OCI-LY1 (cell line): ENCODE data around the gene WFDC1.

Experiments used
- H2AFZ ChIP-seq: fragments of 200-600 bp; sonication (generic), shearing (Covaris generic); 2 replicates; pipeline ENCODE4 v1.6.0; 2014; ENCODE audit warnings: antibody characterized with exemption, mild to moderate bottlenecking, low read length
- H3F3A ChIP-seq: fragments of 200-600 bp; sonication (generic), shearing (Covaris generic); 2 replicates; pipeline ENCODE4 v1.6.0; 2014; ENCODE audit warnings: mild to moderate bottlenecking, antibody characterized with exemption, low read length, moderate library complexity; ENCODE audit not compliant: insufficient read depth
- H3K27ac ChIP-seq: fragments of 200-600 bp; sonication (generic); 2 replicates; pipeline ENCODE4 v1.5.1; 2014; ENCODE audit warnings: low read length, mixed run types, mild to moderate bottlenecking, low read depth; ENCODE audit not compliant: poor library complexity, severe bottlenecking
- H3K27me3 ChIP-seq: fragments of 200-600 bp; sonication (generic); 2 replicates; pipeline ENCODE4 v1.6.0; 2014; ENCODE audit warnings: antibody characterized with exemption, mild to moderate bottlenecking, low read length, moderate library complexity; ENCODE audit not compliant: insufficient read depth
- H3K36me3 ChIP-seq: fragments of 200-600 bp; sonication (generic); 2 replicates; pipeline ENCODE4 v1.6.1; 2014; ENCODE audit warnings: mild to moderate bottlenecking, antibody characterized with exemption, low read length, moderate library complexity, mixed read lengths; ENCODE audit not compliant: insufficient read depth
- H3K4me1 ChIP-seq: fragments of 200-600 bp; sonication (generic); 2 replicates; pipeline ENCODE4 v1.5.1; 2014; ENCODE audit warnings: mild to moderate bottlenecking, low read length, moderate library complexity; ENCODE audit not compliant: insufficient read depth, severe bottlenecking
- H3K4me2 ChIP-seq: fragments of 200-600 bp; sonication (generic), shearing (Covaris generic); 2 replicates; pipeline ENCODE4 v1.6.1; 2014; ENCODE audit warnings: low read length
- H3K4me3 ChIP-seq: fragments of 200-600 bp; sonication (generic); 2 replicates; pipeline ENCODE4 v1.5.1; 2014; ENCODE audit warnings: low read length, low read depth, mild to moderate bottlenecking, mixed read lengths; ENCODE audit not compliant: poor library complexity, severe bottlenecking
- H3K79me2 ChIP-seq: fragments of 200-600 bp; shearing (Covaris generic); 2 replicates; pipeline ENCODE4 v1.6.1; 2016; ENCODE audit warnings: mixed run types, low read length, mixed read lengths; ENCODE audit not compliant: insufficient read depth
- H3K9ac ChIP-seq: fragments of 200-600 bp; sonication (generic), shearing (Covaris generic); 2 replicates; pipeline ENCODE4 v1.6.1; 2014; ENCODE audit warnings: mild to moderate bottlenecking, low read length, mixed read lengths
- H3K9me2 ChIP-seq: fragments of 200-600 bp; sonication (generic), shearing (Covaris generic); 2 replicates; pipeline ENCODE4 v1.6.1; 2014; ENCODE audit warnings: low read depth, mild to moderate bottlenecking, low read length, mixed read lengths
- H3K9me3 ChIP-seq: fragments of 200-600 bp; shearing (Covaris generic); 2 replicates; pipeline ENCODE4 v1.6.1; 2014; ENCODE audit warnings: low read length, mixed read lengths
- H4K20me1 ChIP-seq: fragments of 200-600 bp; sonication (generic), shearing (Covaris generic); 2 replicates; pipeline ENCODE4 v1.6.0; 2016; ENCODE audit warnings: mild to moderate bottlenecking, low read length; ENCODE audit not compliant: insufficient read depth
- EZH2 ChIP-seq: fragments of 200-600 bp; sonication (generic), shearing (Covaris generic); IDR thresholded peaks from 2 replicates; pipeline ENCODE4 v1.8.0; 2017; ENCODE audit warnings: borderline replicate concordance, mixed run types, mild to moderate bottlenecking, antibody characterized with exemption, low read length, moderate library complexity, mixed read lengths
- TF ChIP-seq, protein P1 (sequence below): fragments of 200-600 bp; sonication (generic), shearing (Covaris generic); IDR thresholded peaks from 2 replicates; pipeline ENCODE4 v1.5.1; 2017; ENCODE audit warnings: mild to moderate bottlenecking, antibody characterized with exemption, low read length, moderate library complexity, mixed read lengths

WFDC1 gene

DNA sequence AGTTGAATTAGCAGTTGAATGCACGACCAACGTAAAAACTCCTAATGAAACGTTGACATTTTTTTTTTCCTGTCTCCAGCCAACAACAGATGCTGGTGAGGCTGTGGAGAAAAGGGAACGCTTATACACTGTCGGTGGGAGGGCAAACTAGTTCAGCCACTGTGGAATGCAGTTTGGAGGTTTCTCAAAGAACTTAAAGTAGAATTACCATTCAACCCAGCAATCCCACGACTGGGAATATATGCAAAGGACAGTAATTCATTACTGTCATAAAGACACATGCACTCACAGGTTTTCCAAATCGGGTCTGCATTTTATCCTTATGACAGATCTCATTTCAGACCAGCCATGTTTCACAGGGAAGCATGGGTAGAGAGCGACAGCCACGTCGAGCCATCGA, 3.5 kb upstream of the WFDC1 start:
- Histone ChIP-seq H3K4me1 (no peaks in the 10 kb centered on the region), H3K9me2 (no peaks in the 10 kb centered on the region), H4K20me1 (no peaks in the 10 kb centered on the region), H3K4me3 (no peak overlapping the region), H3K79me2 (no peaks in the 10 kb centered on the region), H3K9me3 (no peaks in the 10 kb centered on the region), H3K4me2 (no peak overlapping the region), H3K27me3 (peaks cover 7% of the 10 kb centered on the region; the same call in 1 of the 2 replicates), H3K27ac (no peak overlapping the region), H2AFZ (no peak overlapping the region), H3K9ac (no peak overlapping the region), H3F3A (no peaks in the 10 kb centered on the region), H3K36me3 (no peaks in the 10 kb centered on the region)
- TF ChIP-seq, protein P1, sequence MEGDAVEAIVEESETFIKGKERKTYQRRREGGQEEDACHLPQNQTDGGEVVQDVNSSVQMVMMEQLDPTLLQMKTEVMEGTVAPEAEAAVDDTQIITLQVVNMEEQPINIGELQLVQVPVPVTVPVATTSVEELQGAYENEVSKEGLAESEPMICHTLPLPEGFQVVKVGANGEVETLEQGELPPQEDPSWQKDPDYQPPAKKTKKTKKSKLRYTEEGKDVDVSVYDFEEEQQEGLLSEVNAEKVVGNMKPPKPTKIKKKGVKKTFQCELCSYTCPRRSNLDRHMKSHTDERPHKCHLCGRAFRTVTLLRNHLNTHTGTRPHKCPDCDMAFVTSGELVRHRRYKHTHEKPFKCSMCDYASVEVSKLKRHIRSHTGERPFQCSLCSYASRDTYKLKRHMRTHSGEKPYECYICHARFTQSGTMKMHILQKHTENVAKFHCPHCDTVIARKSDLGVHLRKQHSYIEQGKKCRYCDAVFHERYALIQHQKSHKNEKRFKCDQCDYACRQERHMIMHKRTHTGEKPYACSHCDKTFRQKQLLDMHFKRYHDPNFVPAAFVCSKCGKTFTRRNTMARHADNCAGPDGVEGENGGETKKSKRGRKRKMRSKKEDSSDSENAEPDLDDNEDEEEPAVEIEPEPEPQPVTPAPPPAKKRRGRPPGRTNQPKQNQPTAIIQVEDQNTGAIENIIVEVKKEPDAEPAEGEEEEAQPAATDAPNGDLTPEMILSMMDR = no peak
- no peak for TF ChIP-seq EZH2

DNA sequence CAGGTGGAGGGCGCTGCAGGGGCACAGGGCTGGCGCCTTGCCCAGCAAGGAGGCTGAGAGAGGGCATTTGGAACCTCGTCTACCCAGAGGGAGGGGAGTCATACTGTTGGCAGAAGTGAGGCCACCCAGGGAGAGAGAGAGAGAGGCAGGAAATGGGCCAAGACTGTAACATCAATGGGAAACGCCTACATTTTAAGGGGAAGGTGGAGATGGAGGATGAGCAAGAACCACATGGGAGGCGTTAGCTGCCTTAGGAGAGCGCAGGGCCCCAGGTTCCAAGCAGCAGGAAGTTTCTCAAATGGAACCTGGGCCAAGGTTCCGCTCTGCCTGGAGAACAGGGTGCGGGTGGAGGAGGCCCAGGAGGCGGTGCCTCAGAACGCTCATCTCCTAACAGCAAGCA, 2.7 kb upstream of the WFDC1 start:
- no peaks in the 10 kb centered on the region for H3F3A ChIP-seq
- no peaks in the 10 kb centered on the region for H3K9me2 ChIP-seq
- H3K36me3 ChIP-seq = no peaks in the 10 kb centered on the region
- H3K9ac ChIP-seq = no peak overlapping the region
- H3K9me3 ChIP-seq = no peaks in the 10 kb centered on the region
- no peak overlapping the region for H3K4me3 ChIP-seq
- TF ChIP-seq, protein P1 = no peak
- TF ChIP-seq EZH2 = no peak
- H3K4me2 ChIP-seq = no peak overlapping the region
- no peaks in the 10 kb centered on the region for H4K20me1 ChIP-seq
- no peak overlapping the region for H2AFZ ChIP-seq
- peaks cover 7% of the 10 kb centered on the region; the same call in 1 of the 2 replicates for H3K27me3 ChIP-seq
- no peaks in the 10 kb centered on the region for H3K79me2 ChIP-seq
- no peak overlapping the region for H3K27ac ChIP-seq
- H3K4me1 ChIP-seq = no peaks in the 10 kb centered on the region

DNA sequence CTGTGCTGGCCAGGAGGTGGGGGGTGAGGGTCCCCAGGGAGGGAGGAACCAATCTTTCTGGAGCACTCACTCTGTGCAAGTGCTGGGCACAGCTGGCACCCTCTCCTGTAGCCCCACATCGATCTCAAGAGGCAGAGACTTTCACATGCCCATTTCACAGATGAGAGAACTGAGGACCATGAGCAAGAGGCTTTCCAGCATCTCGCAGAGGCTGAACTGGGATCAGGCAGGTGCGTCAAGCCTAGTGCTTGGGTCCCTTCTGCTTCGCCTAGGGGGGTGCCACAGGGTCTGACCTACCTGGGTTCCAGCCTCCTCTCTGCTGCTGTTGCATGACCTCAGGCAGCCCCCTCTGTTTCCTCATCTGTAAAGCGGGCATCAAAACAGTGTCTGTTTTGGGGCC, 1.3 kb upstream of the WFDC1 start:
- no peak overlapping the region for H3K4me2 ChIP-seq
- no peak overlapping the region for H3K9ac ChIP-seq
- no peak overlapping the region for H3K27ac ChIP-seq
- H3F3A ChIP-seq = no peaks in the 10 kb centered on the region
- no peak for TF ChIP-seq EZH2
- TF ChIP-seq, protein P1 = no peak
- H3K27me3 ChIP-seq = peaks cover 7% of the 10 kb centered on the region; the same call in 1 of the 2 replicates
- no peaks in the 10 kb centered on the region for H3K79me2 ChIP-seq
- no peak overlapping the region for H3K4me3 ChIP-seq
- no peaks in the 10 kb centered on the region for H3K9me3 ChIP-seq
- H3K9me2 ChIP-seq = no peaks in the 10 kb centered on the region
- no peaks in the 10 kb centered on the region for H3K36me3 ChIP-seq
- no peaks in the 10 kb centered on the region for H3K4me1 ChIP-seq
- no peak overlapping the region for H2AFZ ChIP-seq
- no peaks in the 10 kb centered on the region for H4K20me1 ChIP-seq
